Mucosa of stomach (tissue), 1 donor: ENCODE results near the gene BNIP5.

Source experiments
- H3K27me3 ChIP-seq: one replicate; pipeline ENCODE4 v1.7.0; 2013; ENCODE audit warnings: mild to moderate bottlenecking, low read length; ENCODE audit not compliant: control insufficient read depth, insufficient read depth
- H3K36me3 ChIP-seq: one replicate; pipeline ENCODE4 v1.7.0; 2013; ENCODE audit warnings: low read length; ENCODE audit not compliant: control insufficient read depth, insufficient read depth
- H3K4me1 ChIP-seq: one replicate; pipeline ENCODE4 v1.7.0; 2013; ENCODE audit warnings: mild to moderate bottlenecking, low read length; ENCODE audit not compliant: control insufficient read depth, insufficient read depth
- H3K4me3 ChIP-seq: one replicate; pipeline ENCODE4 v1.7.0; 2013; ENCODE audit warnings: low read length
- H3K9ac ChIP-seq: one replicate; pipeline ENCODE4 v1.7.0; 2013; ENCODE audit warnings: mild to moderate bottlenecking, low read length, moderate library complexity
- H3K9me3 ChIP-seq: one replicate; pipeline ENCODE4 v1.7.0; 2013; ENCODE audit warnings: mild to moderate bottlenecking, low read length, moderate library complexity; ENCODE audit not compliant: control insufficient read depth
- donor health status: Pancreatic carcinoma.

The BNIP5 gene

GRCh38 chr6:36335465-36336207 is 1.1 kb downstream of the BNIP5 start:
- Histone ChIP-seq H3K4me1 (peaks cover 40% of the 10 kb centered on the region), H3K4me3 (peak overlapping the region; percentile 2), H3K27me3 (no peaks in the 10 kb centered on the region), H3K9me3 (no peaks in the 10 kb centered on the region), H3K9ac (peak overlapping the region; percentile 30), H3K36me3 (no peaks in the 10 kb centered on the region)

- Histone ChIP-seq H3K4me1 (peaks cover 33% of the 10 kb centered on the region), H3K27me3 (no peaks in the 10 kb centered on the region), H3K4me3 (peak overlapping the region; percentile 2)
Observed at GRCh38 chr6:36334832-36335459, 1.7 kb downstream of the BNIP5 start.

GRCh38 chr6:36333931-36334725 is 2.6 kb downstream of the BNIP5 start:
- Histone ChIP-seq H3K36me3 (no peaks in the 10 kb centered on the region), H3K9ac (peak overlapping the region; percentile 56), H3K4me1 (peaks cover 26% of the 10 kb centered on the region), H3K4me3 (peak overlapping the region; percentile 2), H3K9me3 (no peaks in the 10 kb centered on the region), H3K27me3 (no peaks in the 10 kb centered on the region)

More at GRCh38 chr6:36334832-36335459, 1.7 kb downstream of the BNIP5 start:
- Histone ChIP-seq H3K9me3 (no peaks in the 10 kb centered on the region), H3K36me3 (no peaks in the 10 kb centered on the region), H3K9ac (peak overlapping the region; percentile 56)

- peaks cover 4% of the 10 kb centered on the region for H3K27me3 ChIP-seq
- peaks cover 26% of the 10 kb centered on the region for H3K4me1 ChIP-seq
- no peaks in the 10 kb centered on the region for H3K36me3 ChIP-seq
- no peaks in the 10 kb centered on the region for H3K9me3 ChIP-seq
- no peak overlapping the region for H3K4me3 ChIP-seq
- no peak overlapping the region for H3K9ac ChIP-seq
Observed at GRCh38 chr6:36333171-36333895, 3.4 kb downstream of the BNIP5 start.

- Histone ChIP-seq H3K9ac (no peak overlapping the region), H3K4me1 (peaks cover 18% of the 10 kb centered on the region), H3K36me3 (no peaks in the 10 kb centered on the region), H3K4me3 (no peak overlapping the region), H3K27me3 (peaks cover 5% of the 10 kb centered on the region), H3K9me3 (no peaks in the 10 kb centered on the region)
Observed at GRCh38 chr6:36331381-36331780, 5.3 kb downstream of the BNIP5 start.

- no peak overlapping the region for H3K9ac ChIP-seq
- no peaks in the 10 kb centered on the region for H3K36me3 ChIP-seq
- H3K4me1 ChIP-seq, result peaks cover 8% of the 10 kb centered on the region
- H3K9me3 ChIP-seq, result no peaks in the 10 kb centered on the region
- no peak overlapping the region for H3K4me3 ChIP-seq
- peaks cover 6% of the 10 kb centered on the region for H3K27me3 ChIP-seq
Observed at GRCh38 chr6:36330366-36330765, 6.3 kb downstream of the BNIP5 start.

GRCh38 chr6:36329798-36330291 is 6.8 kb downstream of the BNIP5 start:
- H3K36me3 ChIP-seq, result no peaks in the 10 kb centered on the region
- peaks cover 7% of the 10 kb centered on the region for H3K4me1 ChIP-seq
- no peak overlapping the region for H3K9ac ChIP-seq
- H3K27me3 ChIP-seq, result peaks cover 6% of the 10 kb centered on the region
- no peak overlapping the region for H3K4me3 ChIP-seq
- H3K9me3 ChIP-seq, result no peaks in the 10 kb centered on the region

- Histone ChIP-seq H3K27me3 (peaks cover 6% of the 10 kb centered on the region), H3K9ac (no peak overlapping the region), H3K4me3 (no peak overlapping the region), H3K4me1 (no peaks in the 10 kb centered on the region), H3K9me3 (no peaks in the 10 kb centered on the region), H3K36me3 (no peaks in the 10 kb centered on the region)
Observed at GRCh38 chr6:36328600-36328999, 8.1 kb downstream of the BNIP5 start.

- no peak overlapping the region for H3K4me3 ChIP-seq
- no peak overlapping the region for H3K9ac ChIP-seq
Observed at GRCh38 chr6:36327919-36328236, 8.8 kb downstream of the BNIP5 start.

GRCh38 chr6:36327226-36327918 is 9.3 kb downstream of the BNIP5 start:
- no peaks in the 10 kb centered on the region for H3K9me3 ChIP-seq
- no peak overlapping the region for H3K9ac ChIP-seq

More at GRCh38 chr6:36327919-36328236, 8.8 kb downstream of the BNIP5 start:
- Histone ChIP-seq H3K36me3 (no peaks in the 10 kb centered on the region), H3K27me3 (peaks cover 6% of the 10 kb centered on the region), H3K4me1 (no peaks in the 10 kb centered on the region), H3K9me3 (no peaks in the 10 kb centered on the region)

GRCh38 chr6:36326356-36326995 is 10.2 kb downstream of the BNIP5 start:
- Histone ChIP-seq H3K9me3 (no peaks in the 10 kb centered on the region), H3K4me1 (no peaks in the 10 kb centered on the region), H3K9ac (no peak overlapping the region), H3K36me3 (no peaks in the 10 kb centered on the region), H3K4me3 (no peak overlapping the region), H3K27me3 (peaks cover 6% of the 10 kb centered on the region)

More at GRCh38 chr6:36327226-36327918, 9.3 kb downstream of the BNIP5 start:
- Histone ChIP-seq H3K4me3 (no peak overlapping the region), H3K36me3 (no peaks in the 10 kb centered on the region), H3K27me3 (peaks cover 6% of the 10 kb centered on the region), H3K4me1 (no peaks in the 10 kb centered on the region)
